ENCODE data around the gene RPL22.

- TF ChIP-seq, protein P1, sequence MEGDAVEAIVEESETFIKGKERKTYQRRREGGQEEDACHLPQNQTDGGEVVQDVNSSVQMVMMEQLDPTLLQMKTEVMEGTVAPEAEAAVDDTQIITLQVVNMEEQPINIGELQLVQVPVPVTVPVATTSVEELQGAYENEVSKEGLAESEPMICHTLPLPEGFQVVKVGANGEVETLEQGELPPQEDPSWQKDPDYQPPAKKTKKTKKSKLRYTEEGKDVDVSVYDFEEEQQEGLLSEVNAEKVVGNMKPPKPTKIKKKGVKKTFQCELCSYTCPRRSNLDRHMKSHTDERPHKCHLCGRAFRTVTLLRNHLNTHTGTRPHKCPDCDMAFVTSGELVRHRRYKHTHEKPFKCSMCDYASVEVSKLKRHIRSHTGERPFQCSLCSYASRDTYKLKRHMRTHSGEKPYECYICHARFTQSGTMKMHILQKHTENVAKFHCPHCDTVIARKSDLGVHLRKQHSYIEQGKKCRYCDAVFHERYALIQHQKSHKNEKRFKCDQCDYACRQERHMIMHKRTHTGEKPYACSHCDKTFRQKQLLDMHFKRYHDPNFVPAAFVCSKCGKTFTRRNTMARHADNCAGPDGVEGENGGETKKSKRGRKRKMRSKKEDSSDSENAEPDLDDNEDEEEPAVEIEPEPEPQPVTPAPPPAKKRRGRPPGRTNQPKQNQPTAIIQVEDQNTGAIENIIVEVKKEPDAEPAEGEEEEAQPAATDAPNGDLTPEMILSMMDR (conservative IDR thresholded peaks at IDR 0.05; ENCODE audit: low read depth, low read length), result no peak
- no peak for TF ChIP-seq EZH2 (IDR thresholded peaks at IDR 0.05; ENCODE audit: borderline replicate concordance, low read depth, low read length, poor library complexity, severe bottlenecking)
Measured at GRCh38 chr1:6165027-6165426, 34.4 kb downstream of the RPL22 start.
